ENCODE data around the gene DENND1B.

DNA sequence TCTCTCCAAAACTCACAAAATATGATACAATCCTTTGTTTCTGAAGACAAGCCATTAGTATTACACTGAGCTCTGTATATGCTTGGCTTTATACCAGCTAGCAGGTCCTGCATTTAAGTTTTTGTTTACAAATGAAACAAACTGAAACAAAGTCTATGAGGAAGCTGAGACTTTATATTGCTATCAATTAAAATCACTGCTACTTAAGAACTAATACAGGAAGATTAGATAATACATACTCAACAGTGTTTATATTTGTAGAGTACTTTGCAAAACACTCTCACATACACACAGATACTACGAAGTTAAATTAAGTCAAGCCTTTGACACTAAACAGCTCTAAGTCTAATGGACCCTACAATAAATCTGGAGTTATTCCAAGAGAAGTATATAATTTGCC lies 259.9 kb downstream of the DENND1B start:
- TF ChIP-seq, protein P1, sequence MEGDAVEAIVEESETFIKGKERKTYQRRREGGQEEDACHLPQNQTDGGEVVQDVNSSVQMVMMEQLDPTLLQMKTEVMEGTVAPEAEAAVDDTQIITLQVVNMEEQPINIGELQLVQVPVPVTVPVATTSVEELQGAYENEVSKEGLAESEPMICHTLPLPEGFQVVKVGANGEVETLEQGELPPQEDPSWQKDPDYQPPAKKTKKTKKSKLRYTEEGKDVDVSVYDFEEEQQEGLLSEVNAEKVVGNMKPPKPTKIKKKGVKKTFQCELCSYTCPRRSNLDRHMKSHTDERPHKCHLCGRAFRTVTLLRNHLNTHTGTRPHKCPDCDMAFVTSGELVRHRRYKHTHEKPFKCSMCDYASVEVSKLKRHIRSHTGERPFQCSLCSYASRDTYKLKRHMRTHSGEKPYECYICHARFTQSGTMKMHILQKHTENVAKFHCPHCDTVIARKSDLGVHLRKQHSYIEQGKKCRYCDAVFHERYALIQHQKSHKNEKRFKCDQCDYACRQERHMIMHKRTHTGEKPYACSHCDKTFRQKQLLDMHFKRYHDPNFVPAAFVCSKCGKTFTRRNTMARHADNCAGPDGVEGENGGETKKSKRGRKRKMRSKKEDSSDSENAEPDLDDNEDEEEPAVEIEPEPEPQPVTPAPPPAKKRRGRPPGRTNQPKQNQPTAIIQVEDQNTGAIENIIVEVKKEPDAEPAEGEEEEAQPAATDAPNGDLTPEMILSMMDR (IDR thresholded peaks at IDR 0.05; ENCODE audit: poor library complexity, severe bottlenecking): no peak
- TF ChIP-seq POLR2AphosphoS5 (IDR thresholded peaks at IDR 0.05) (no peak), EZH2 (IDR thresholded peaks at IDR 0.05; ENCODE audit: borderline replicate concordance, insufficient read depth, low read length, poor library complexity, severe bottlenecking) (no peak), RAD21 (conservative IDR thresholded peaks at IDR 0.05) (no peak), SMC3 (conservative IDR thresholded peaks at IDR 0.05; ENCODE audit: poor library complexity) (no peak), EP300 (conservative IDR thresholded peaks at IDR 0.05; ENCODE audit: poor library complexity, severe bottlenecking) (no peak)
- TF ChIP-seq, protein P2, sequence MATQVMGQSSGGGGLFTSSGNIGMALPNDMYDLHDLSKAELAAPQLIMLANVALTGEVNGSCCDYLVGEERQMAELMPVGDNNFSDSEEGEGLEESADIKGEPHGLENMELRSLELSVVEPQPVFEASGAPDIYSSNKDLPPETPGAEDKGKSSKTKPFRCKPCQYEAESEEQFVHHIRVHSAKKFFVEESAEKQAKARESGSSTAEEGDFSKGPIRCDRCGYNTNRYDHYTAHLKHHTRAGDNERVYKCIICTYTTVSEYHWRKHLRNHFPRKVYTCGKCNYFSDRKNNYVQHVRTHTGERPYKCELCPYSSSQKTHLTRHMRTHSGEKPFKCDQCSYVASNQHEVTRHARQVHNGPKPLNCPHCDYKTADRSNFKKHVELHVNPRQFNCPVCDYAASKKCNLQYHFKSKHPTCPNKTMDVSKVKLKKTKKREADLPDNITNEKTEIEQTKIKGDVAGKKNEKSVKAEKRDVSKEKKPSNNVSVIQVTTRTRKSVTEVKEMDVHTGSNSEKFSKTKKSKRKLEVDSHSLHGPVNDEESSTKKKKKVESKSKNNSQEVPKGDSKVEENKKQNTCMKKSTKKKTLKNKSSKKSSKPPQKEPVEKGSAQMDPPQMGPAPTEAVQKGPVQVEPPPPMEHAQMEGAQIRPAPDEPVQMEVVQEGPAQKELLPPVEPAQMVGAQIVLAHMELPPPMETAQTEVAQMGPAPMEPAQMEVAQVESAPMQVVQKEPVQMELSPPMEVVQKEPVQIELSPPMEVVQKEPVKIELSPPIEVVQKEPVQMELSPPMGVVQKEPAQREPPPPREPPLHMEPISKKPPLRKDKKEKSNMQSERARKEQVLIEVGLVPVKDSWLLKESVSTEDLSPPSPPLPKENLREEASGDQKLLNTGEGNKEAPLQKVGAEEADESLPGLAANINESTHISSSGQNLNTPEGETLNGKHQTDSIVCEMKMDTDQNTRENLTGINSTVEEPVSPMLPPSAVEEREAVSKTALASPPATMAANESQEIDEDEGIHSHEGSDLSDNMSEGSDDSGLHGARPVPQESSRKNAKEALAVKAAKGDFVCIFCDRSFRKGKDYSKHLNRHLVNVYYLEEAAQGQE (IDR thresholded peaks at IDR 0.05; ENCODE audit: borderline replicate concordance): no peak

Data from neural cell (in vitro differentiated cells).